Right renal pelvis (tissue), 4 donors: Measurements from ENCODE around the gene ZDHHC11. TPM values are rescaled to one million over a fixed set of nuclear protein-coding genes. Genes with fewer than 3 reads are reported as not detected.
"Not testable (repeated sequence)": the region's sequence is repeated elsewhere in the genome, so short reads cannot be mapped to it uniquely, and the experiment has no call there.

Experiments used
- DNase-seq, 4 donors: peaks; one replicate each; pipeline ENCODE4 v3.0.0-alpha.2; 2013; ENCODE audit warnings: low read depth in 4 of 4, low spot score in 3 of 4, missing footprints in 1 of 4
- polyA plus RNA-seq, 4 donors: library from polyadenylated mRNA; unstranded; fragments of 120-200 nt; gene quantifications; one replicate each; pipeline ENCODE4 v1.2.1, GENCODE V29; 2013; ENCODE audit not compliant: insufficient read length in 4 of 4

The ZDHHC11 gene
- polyA plus RNA-seq, 4 donors = 6.4 to 6.9 (median 6.7) TPM

GRCh38 chr5:880816-881550, 30.2 kb upstream of the ZDHHC11 start:
- no peak for DNase-seq

- not testable (repeated sequence) for DNase-seq
Measured at GRCh38 chr5:878677-879076, 27.9 kb upstream of the ZDHHC11 start.

GRCh38 chr5:878125-878524, 27.3 kb upstream of the ZDHHC11 start:
- DNase-seq = no peak

- no peak for DNase-seq
Measured at GRCh38 chr5:876398-877365, 25.9 kb upstream of the ZDHHC11 start.

- no peak for DNase-seq
Measured at GRCh38 chr5:875931-876330, 25.1 kb upstream of the ZDHHC11 start.

- DNase-seq = no peak
Measured at GRCh38 chr5:873328-873727, 22.5 kb upstream of the ZDHHC11 start.

GRCh38 chr5:872301-872700, 21.5 kb upstream of the ZDHHC11 start:
- DNase-seq = no peak

GRCh38 chr5:871596-872298, 21.0 kb upstream of the ZDHHC11 start:
- no peak for DNase-seq

- no peak for DNase-seq
Measured at GRCh38 chr5:870956-871355, 20.2 kb upstream of the ZDHHC11 start.

- no peak for DNase-seq
Measured at GRCh38 chr5:868428-869135, 17.8 kb upstream of the ZDHHC11 start.

GRCh38 chr5:867300-867870, 16.6 kb upstream of the ZDHHC11 start:
- DNase-seq = no peak

GRCh38 chr5:865771-866170, 15.0 kb upstream of the ZDHHC11 start:
- DNase-seq = no peak

- no peak for DNase-seq
Measured at GRCh38 chr5:865168-865521, 14.4 kb upstream of the ZDHHC11 start.

- DNase-seq = no peak
Measured at GRCh38 chr5:864492-865167, 13.8 kb upstream of the ZDHHC11 start.

GRCh38 chr5:863244-863805, 12.5 kb upstream of the ZDHHC11 start:
- no peak for DNase-seq

- DNase-seq = no peak
Measured at GRCh38 chr5:862367-863243, 11.8 kb upstream of the ZDHHC11 start.

GRCh38 chr5:861442-862366, 10.9 kb upstream of the ZDHHC11 start:
- no peak for DNase-seq
